GM12878 (cell line): ENCODE results near the gene TUBA1A. TPM values are rescaled to one million over a fixed set of nuclear protein-coding genes. Genes with fewer than 3 reads are reported as not detected.

Source experiments
- ATAC-seq: fragments of 200-7000 bp; cut with Tn5 transposase; 3 replicates; pipeline ENCODE4 v1.9.1; 2020; ENCODE audit warnings: mild to moderate bottlenecking, moderate library complexity
- BruUV-seq: library from RNA; stranded (reverse); fragments of 400-500 nt; replicated peaks from 2 replicates; lab custom pipeline; 2021; lab: Mats Ljungman, UMichigan
- CTCF ChIA-PET: fragments of 300-600 bp; sonication (Branson Sonifier 250); formaldehyde crosslinking; extraction: SDS; loops from one replicate; lab custom pipeline; 2021; ENCODE audit warnings: inconsistent platforms; lab: Yijun Ruan, JAX
- POLR2A ChIA-PET: fragments of 350-600 bp; formaldehyde crosslinking; extraction: SDS; loops from one replicate; lab custom pipeline; 2021; ENCODE audit warnings: inconsistent platforms; lab: Charles Lee
- RAD21 ChIA-PET: fragments of 300-600 bp; sonication (Branson Sonifier 250); formaldehyde crosslinking; loops from one replicate; lab custom pipeline; 2023; ENCODE audit warnings: antibody characterized with exemption; ENCODE audit not compliant: unreplicated experiment; lab: Charles Lee
- SMC1A ChIA-PET: fragments of 300-600 bp; sonication (Branson Sonifier 250); formaldehyde crosslinking; loops from one replicate; lab custom pipeline; 2023; ENCODE audit not compliant: unreplicated experiment, uncharacterized antibody; lab: Charles Lee
- DNase-seq: peaks from one replicate; pipeline ENCODE4 v3.0.0-alpha.2; 2011; ENCODE audit warnings: low read depth, low spot score
- FAIRE-seq: peaks from 3 replicates; lab custom pipeline; 2011; peaks lifted over from hg19 to GRCh38; lab: Jason Lieb, UNC
- H2AFZ ChIP-seq: 2 replicates; pipeline ENCODE4 v1.6.0; 2011; ENCODE audit warnings: low read depth, low read length, control low read depth; ENCODE audit not compliant: control insufficient read depth
- H3K27ac ChIP-seq: 2 replicates; pipeline ENCODE4 v1.5.1; 2011; ENCODE audit warnings: control low read depth; ENCODE audit not compliant: control insufficient read depth, insufficient read depth
- H3K27me3 ChIP-seq, 2 experiments: replicated peaks in 1 of 2; 2 replicates each; pipeline versions ENCODE4 v1.6.0 to v1.6.1; 2011; ENCODE audit warnings: low read length in 1 of 2; ENCODE audit not compliant: control insufficient read depth in 2 of 2, insufficient read depth in 2 of 2
- H3K36me3 ChIP-seq, 2 experiments: 2 replicates each; pipeline ENCODE4 v1.5.1; 2011; ENCODE audit warnings: low read length in 1 of 2; ENCODE audit not compliant: control insufficient read depth in 2 of 2, insufficient read depth in 2 of 2
- H3K4me1 ChIP-seq: 2 replicates; pipeline ENCODE4 v1.6.1; 2011; ENCODE audit warnings: mild to moderate bottlenecking, low read length, moderate library complexity, mixed read lengths; ENCODE audit not compliant: control insufficient read depth, insufficient read depth
- H3K4me2 ChIP-seq: 2 replicates; pipeline ENCODE4 v1.6.0; 2011; ENCODE audit warnings: control low read depth; ENCODE audit not compliant: control insufficient read depth, insufficient read depth
- H3K4me3 ChIP-seq: fragments of 200-600 bp; sonication (generic); 2 replicates; pipeline ENCODE4 v1.5.1; 2016
- H3K79me2 ChIP-seq: 2 replicates; pipeline ENCODE4 v1.6.0; 2011; ENCODE audit warnings: low read length; ENCODE audit not compliant: control insufficient read depth, insufficient read depth
- H3K9ac ChIP-seq: 2 replicates; pipeline ENCODE4 v1.8.0; 2011; ENCODE audit warnings: low read length, control low read depth, mixed read lengths; ENCODE audit not compliant: control insufficient read depth, insufficient read depth
- H3K9me3 ChIP-seq: replicated peaks from 3 replicates; pipeline ENCODE4 v1.5.1; 2011; ENCODE audit warnings: mild to moderate bottlenecking, low read length; ENCODE audit not compliant: control insufficient read depth, insufficient read depth
- H4K20me1 ChIP-seq: 2 replicates; pipeline ENCODE4 v1.6.0; 2011; ENCODE audit not compliant: control insufficient read depth, insufficient read depth
- BRCA1 ChIP-seq: IDR thresholded peaks from 2 replicates; pipeline ENCODE4 v1.6.1; 2011; ENCODE audit warnings: low read depth, low read length, improper control_type of control experiment
- CHD2 ChIP-seq: IDR thresholded peaks from 2 replicates; pipeline ENCODE4 v1.6.1; 2011; ENCODE audit warnings: low read depth, low read length, improper control_type of control experiment, borderline replicate concordance
- RELA ChIP-seq: fragments of 450-650 bp; IDR thresholded peaks from 2 replicates; pipeline ENCODE4 v1.8.0; 2014; ENCODE audit warnings: borderline replicate concordance; ENCODE audit not compliant: partially characterized antibody
- SMAD1 ChIP-seq: fragments of 450-650 bp; IDR thresholded peaks from 2 replicates; pipeline ENCODE4 v1.6.1; 2018; ENCODE audit warnings: mild to moderate bottlenecking, low read depth; ENCODE audit not compliant: partially characterized antibody
- SPI1 ChIP-seq: IDR thresholded peaks from 2 replicates; pipeline ENCODE4 v1.6.1; 2011; ENCODE audit warnings: low read depth, mild to moderate bottlenecking, low read length, moderate library complexity, borderline replicate concordance; ENCODE audit not compliant: insufficient read depth
- STAT1 ChIP-seq: fragments of 450-650 bp; conservative IDR thresholded peaks from 2 replicates; pipeline ENCODE4 v1.6.1; 2014; ENCODE audit warnings: antibody characterized with exemption, mild to moderate bottlenecking
- STAT3 ChIP-seq: IDR thresholded peaks from 2 replicates; pipeline ENCODE4 v1.6.1; 2011; ENCODE audit warnings: low read depth, low read length, improper control_type of control experiment
- TBL1XR1 ChIP-seq: IDR thresholded peaks from 2 replicates; pipeline ENCODE4 v1.6.1; 2012; ENCODE audit warnings: low read depth, low read length, improper control_type of control experiment
- WGBS: methylation state at CpG from one replicate; pipeline ENCODE4 v1.1.6; 2016; ENCODE audit warnings: low lambda C conversion rate; ENCODE audit not compliant: insufficient replicate concordance, insufficient coverage; ENCODE audit errors: missing lambda C conversion rate; 5-methylcytosine and 5-hydroxymethylcytosine counted together
- in situ Hi-C: fragments of 300-500 bp; cut with MboI; formaldehyde crosslinking; loops from 9 replicates; pipeline ENCODE4 v1.14.3; 2018; ENCODE audit warnings: mixed read lengths
- intact Hi-C: fragments of 100-400 bp; cut with micrococcal nuclease; formaldehyde crosslinking; loops from one replicate; pipeline ENCODE4 v1.14.2; 2022; ENCODE audit not compliant: unreplicated experiment
- polyA plus RNA-seq, 11 experiments: library from polyadenylated mRNA; depleted of rRNA in 4 of 11; unstranded in 6 of 11; stranded (reverse) in 5 of 11; fragments of >200 nt; fragmentation: Nextera tagmentation in 4 of 11; fragmentation: Illumina TruSeq in 1 of 11; extraction: Ambion mirVana in 4 of 11; extraction: Trizol in 1 of 11; gene quantifications; 1 replicate in 1 of 11; 2 replicates in 10 of 11; pipeline versions ENCODE4 v1.2.1 to v1.2.3, GENCODE V29; 2011 to 2016; ENCODE audit warnings: inconsistent platforms in 2 of 11, missing spikeins in 2 of 11, low read depth in 1 of 11
- total RNA-seq, 4 experiments: library from RNA; depleted of rRNA in 3 of 4; stranded (reverse); fragments of >200 nt in 3 of 4; fragmentation: Illumina TruSeq in 1 of 4; extraction: Trizol in 1 of 4; gene quantifications; 2 replicates each; pipeline versions ENCODE4 v1.2.1 to v1.2.3, GENCODE V29; 2013 to 2021
- TF ChIP-seq, protein P1 (sequence below): fragments of 450-650 bp; formaldehyde crosslinking; IDR thresholded peaks from 2 replicates; pipeline ENCODE4 v1.4.0; 2020; ENCODE audit warnings: mild to moderate bottlenecking, moderate library complexity
- TF ChIP-seq, protein P2 (sequence below): fragments of 450-650 bp; IDR thresholded peaks from 2 replicates; pipeline ENCODE4 v1.6.1; 2016; ENCODE audit warnings: mild to moderate bottlenecking
- TF ChIP-seq, protein P3 (sequence below), 3 experiments: IDR thresholded peaks in 2 of 3; conservative IDR thresholded peaks in 1 of 3; 2 replicates each; pipeline ENCODE4 v1.5.1; 2011; ENCODE audit warnings: low read depth in 3 of 3, low read length in 3 of 3, mild to moderate bottlenecking in 3 of 3, control low read depth in 2 of 3, moderate library complexity in 2 of 3, inconsistent platforms in 1 of 3, mixed read lengths in 1 of 3; ENCODE audit not compliant: control insufficient read depth in 2 of 3, insufficient read depth in 1 of 3; ENCODE audit errors: extremely low read depth in 1 of 3

TUBA1A gene
- total and polyA plus RNA-seq, 10 of the 15 experiments (the other 5 are each of a cell fraction or from before 2014, with no cell fraction given): 129 to 496 (median 249) TPM

DNA sequence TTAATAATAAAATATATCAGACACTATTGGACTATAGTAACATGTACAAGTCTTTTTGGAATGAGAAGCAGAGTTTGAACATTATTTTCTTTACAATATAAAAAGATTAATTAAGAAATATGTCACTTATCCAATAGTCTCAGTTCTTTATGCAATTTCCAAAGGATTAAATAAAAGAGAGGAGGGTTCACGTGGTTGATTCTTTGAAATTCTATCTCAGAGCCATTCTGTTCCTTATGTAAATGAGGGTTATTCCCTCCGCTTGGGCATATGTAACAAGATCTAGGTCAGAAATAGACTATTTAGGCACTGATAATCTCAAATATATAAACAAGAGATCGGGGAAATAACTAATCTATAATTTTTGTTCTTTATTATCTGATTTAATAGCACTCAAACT is 2.1 kb upstream of the TUBA1A start:
- DNase-seq: no peak
- CTCF ChIA-PET: interaction anchor here (0.6 to 3.7 kb wide), 6 partner anchors 11 to 166 kb away, joined by 3 to 13 read pairs (median 5); partner anchors contain the start of gene TUBA1B
- Histone ChIP-seq H3K79me2 (no peaks in the 10 kb centered on the region), H2AFZ (no peak overlapping the region), H3K27me3 (no peaks in the 10 kb centered on the region; a peak in 2 of 4 replicates), H3K4me2 (no peak overlapping the region), H3K4me1 (no peaks in the 10 kb centered on the region; the same call in none of the 2 replicates), H3K4me3 (no peak overlapping the region), H3K36me3 (no peaks in the 10 kb centered on the region), H3K9me3 (no peaks in the 10 kb centered on the region), H3K9ac (no peak overlapping the region), H4K20me1 (no peaks in the 10 kb centered on the region), H3K27ac (no peak overlapping the region)
- RAD21 ChIA-PET: no interaction called here
- SMC1A ChIA-PET: interaction anchor here (0.6 to 2.0 kb wide), 4 partner anchors 9 to 106 kb away, joined by 3 to 7 read pairs (median 3); partner anchors contain the start of gene TUBA1B
- no TSS peak for BruUV-seq
- FAIRE-seq: no peak
- TF ChIP-seq CHD2 (no peak), SPI1 (no peak), SMAD1 (no peak), STAT3 (no peak), TBL1XR1 (no peak), BRCA1 (no peak), RELA (no peak), STAT1 (no peak)
- TF ChIP-seq, protein P1, sequence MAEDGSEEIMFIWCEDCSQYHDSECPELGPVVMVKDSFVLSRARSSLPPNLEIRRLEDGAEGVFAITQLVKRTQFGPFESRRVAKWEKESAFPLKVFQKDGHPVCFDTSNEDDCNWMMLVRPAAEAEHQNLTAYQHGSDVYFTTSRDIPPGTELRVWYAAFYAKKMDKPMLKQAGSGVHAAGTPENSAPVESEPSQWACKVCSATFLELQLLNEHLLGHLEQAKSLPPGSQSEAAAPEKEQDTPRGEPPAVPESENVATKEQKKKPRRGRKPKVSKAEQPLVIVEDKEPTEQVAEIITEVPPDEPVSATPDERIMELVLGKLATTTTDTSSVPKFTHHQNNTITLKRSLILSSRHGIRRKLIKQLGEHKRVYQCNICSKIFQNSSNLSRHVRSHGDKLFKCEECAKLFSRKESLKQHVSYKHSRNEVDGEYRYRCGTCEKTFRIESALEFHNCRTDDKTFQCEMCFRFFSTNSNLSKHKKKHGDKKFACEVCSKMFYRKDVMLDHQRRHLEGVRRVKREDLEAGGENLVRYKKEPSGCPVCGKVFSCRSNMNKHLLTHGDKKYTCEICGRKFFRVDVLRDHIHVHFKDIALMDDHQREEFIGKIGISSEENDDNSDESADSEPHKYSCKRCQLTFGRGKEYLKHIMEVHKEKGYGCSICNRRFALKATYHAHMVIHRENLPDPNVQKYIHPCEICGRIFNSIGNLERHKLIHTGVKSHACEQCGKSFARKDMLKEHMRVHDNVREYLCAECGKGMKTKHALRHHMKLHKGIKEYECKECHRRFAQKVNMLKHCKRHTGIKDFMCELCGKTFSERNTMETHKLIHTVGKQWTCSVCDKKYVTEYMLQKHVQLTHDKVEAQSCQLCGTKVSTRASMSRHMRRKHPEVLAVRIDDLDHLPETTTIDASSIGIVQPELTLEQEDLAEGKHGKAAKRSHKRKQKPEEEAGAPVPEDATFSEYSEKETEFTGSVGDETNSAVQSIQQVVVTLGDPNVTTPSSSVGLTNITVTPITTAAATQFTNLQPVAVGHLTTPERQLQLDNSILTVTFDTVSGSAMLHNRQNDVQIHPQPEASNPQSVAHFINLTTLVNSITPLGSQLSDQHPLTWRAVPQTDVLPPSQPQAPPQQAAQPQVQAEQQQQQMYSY: no peak
- TF ChIP-seq, protein P2, sequence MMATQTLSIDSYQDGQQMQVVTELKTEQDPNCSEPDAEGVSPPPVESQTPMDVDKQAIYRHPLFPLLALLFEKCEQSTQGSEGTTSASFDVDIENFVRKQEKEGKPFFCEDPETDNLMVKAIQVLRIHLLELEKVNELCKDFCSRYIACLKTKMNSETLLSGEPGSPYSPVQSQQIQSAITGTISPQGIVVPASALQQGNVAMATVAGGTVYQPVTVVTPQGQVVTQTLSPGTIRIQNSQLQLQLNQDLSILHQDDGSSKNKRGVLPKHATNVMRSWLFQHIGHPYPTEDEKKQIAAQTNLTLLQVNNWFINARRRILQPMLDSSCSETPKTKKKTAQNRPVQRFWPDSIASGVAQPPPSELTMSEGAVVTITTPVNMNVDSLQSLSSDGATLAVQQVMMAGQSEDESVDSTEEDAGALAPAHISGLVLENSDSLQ: no peak
- TF ChIP-seq, protein P3, sequence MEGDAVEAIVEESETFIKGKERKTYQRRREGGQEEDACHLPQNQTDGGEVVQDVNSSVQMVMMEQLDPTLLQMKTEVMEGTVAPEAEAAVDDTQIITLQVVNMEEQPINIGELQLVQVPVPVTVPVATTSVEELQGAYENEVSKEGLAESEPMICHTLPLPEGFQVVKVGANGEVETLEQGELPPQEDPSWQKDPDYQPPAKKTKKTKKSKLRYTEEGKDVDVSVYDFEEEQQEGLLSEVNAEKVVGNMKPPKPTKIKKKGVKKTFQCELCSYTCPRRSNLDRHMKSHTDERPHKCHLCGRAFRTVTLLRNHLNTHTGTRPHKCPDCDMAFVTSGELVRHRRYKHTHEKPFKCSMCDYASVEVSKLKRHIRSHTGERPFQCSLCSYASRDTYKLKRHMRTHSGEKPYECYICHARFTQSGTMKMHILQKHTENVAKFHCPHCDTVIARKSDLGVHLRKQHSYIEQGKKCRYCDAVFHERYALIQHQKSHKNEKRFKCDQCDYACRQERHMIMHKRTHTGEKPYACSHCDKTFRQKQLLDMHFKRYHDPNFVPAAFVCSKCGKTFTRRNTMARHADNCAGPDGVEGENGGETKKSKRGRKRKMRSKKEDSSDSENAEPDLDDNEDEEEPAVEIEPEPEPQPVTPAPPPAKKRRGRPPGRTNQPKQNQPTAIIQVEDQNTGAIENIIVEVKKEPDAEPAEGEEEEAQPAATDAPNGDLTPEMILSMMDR (IDR thresholded peaks at IDR 0.05 in 2 of 3, conservative IDR thresholded peaks at IDR 0.05 in 1 of 3; ENCODE audit: control insufficient read depth in 2 of 3, extremely low read depth in 1 of 3, insufficient read depth in 1 of 3, low read depth in 3 of 3, low read length in 3 of 3): no peak
- POLR2A ChIA-PET: interaction anchor here (0.6 to 0.7 kb wide), 2 partner anchors 44 to 234 kb away, joined by 4 read pairs; no protein-coding TSS in a partner anchor
- WGBS: 31% methylated on average over 3 of the region's 3 CpGs
- in situ Hi-C loops: no loop called here
- ATAC-seq: no peak
- intact Hi-C loops: loop anchor here (2.0 kb wide), 1 partner anchor 52 kb away; no protein-coding TSS in a partner anchor
